HL-60 (cell line): Measurements from ENCODE around the gene SPOCK3.

Source experiments
- GABPA ChIP-seq: IDR thresholded peaks from 2 replicates; pipeline ENCODE4 v1.6.1; 2012; ENCODE audit warnings: low read depth
- POLR2AphosphoS5 ChIP-seq: IDR thresholded peaks from 2 replicates; pipeline ENCODE4 v1.6.1; 2012; ENCODE audit warnings: low read depth
- SPI1 ChIP-seq: IDR thresholded peaks from 2 replicates; pipeline ENCODE4 v1.6.1; 2012; ENCODE audit warnings: low read depth, mild to moderate bottlenecking, borderline replicate concordance
- TF ChIP-seq, protein P1 (sequence below): IDR thresholded peaks from one replicate; pipeline ENCODE4 v1.5.1; 2011; ENCODE audit warnings: low read length, control low read depth, inconsistent platforms; ENCODE audit not compliant: insufficient read depth
- TF ChIP-seq, protein P2 (sequence below): IDR thresholded peaks from 2 replicates; pipeline ENCODE4 v1.6.1; 2012; ENCODE audit warnings: low read depth; ENCODE audit not compliant: insufficient replicate concordance

DNA sequence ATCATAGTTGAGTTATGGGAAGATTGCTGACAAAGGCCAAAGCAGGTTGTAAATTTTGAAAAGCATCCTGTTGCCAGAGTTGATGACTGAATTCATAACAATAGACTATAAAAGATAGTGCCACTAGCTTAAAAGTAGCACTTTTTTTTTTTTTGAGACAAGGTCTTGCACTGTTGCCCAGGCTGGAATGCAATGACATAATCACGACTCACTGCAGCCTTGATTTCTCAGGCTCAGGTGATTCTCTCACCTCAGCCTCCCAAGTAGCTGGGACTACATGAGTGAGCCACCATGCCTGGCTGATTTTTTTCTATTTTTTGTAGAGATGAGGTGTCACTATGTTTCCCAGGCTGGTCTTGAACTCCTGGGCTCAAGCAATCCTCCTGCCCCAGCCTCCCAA, 122.7 kb downstream of the SPOCK3 start:
- TF ChIP-seq, protein P1, sequence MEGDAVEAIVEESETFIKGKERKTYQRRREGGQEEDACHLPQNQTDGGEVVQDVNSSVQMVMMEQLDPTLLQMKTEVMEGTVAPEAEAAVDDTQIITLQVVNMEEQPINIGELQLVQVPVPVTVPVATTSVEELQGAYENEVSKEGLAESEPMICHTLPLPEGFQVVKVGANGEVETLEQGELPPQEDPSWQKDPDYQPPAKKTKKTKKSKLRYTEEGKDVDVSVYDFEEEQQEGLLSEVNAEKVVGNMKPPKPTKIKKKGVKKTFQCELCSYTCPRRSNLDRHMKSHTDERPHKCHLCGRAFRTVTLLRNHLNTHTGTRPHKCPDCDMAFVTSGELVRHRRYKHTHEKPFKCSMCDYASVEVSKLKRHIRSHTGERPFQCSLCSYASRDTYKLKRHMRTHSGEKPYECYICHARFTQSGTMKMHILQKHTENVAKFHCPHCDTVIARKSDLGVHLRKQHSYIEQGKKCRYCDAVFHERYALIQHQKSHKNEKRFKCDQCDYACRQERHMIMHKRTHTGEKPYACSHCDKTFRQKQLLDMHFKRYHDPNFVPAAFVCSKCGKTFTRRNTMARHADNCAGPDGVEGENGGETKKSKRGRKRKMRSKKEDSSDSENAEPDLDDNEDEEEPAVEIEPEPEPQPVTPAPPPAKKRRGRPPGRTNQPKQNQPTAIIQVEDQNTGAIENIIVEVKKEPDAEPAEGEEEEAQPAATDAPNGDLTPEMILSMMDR: no peak
- no peak for TF ChIP-seq GABPA
- TF ChIP-seq POLR2AphosphoS5: no peak
- TF ChIP-seq, protein P2, sequence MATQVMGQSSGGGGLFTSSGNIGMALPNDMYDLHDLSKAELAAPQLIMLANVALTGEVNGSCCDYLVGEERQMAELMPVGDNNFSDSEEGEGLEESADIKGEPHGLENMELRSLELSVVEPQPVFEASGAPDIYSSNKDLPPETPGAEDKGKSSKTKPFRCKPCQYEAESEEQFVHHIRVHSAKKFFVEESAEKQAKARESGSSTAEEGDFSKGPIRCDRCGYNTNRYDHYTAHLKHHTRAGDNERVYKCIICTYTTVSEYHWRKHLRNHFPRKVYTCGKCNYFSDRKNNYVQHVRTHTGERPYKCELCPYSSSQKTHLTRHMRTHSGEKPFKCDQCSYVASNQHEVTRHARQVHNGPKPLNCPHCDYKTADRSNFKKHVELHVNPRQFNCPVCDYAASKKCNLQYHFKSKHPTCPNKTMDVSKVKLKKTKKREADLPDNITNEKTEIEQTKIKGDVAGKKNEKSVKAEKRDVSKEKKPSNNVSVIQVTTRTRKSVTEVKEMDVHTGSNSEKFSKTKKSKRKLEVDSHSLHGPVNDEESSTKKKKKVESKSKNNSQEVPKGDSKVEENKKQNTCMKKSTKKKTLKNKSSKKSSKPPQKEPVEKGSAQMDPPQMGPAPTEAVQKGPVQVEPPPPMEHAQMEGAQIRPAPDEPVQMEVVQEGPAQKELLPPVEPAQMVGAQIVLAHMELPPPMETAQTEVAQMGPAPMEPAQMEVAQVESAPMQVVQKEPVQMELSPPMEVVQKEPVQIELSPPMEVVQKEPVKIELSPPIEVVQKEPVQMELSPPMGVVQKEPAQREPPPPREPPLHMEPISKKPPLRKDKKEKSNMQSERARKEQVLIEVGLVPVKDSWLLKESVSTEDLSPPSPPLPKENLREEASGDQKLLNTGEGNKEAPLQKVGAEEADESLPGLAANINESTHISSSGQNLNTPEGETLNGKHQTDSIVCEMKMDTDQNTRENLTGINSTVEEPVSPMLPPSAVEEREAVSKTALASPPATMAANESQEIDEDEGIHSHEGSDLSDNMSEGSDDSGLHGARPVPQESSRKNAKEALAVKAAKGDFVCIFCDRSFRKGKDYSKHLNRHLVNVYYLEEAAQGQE: no peak
- no peak for TF ChIP-seq SPI1
